ENCODE data around the gene RIMS1. TPM values are rescaled to one million over a fixed set of nuclear protein-coding genes. Genes with fewer than 3 reads are reported as not detected.

The RIMS1 gene
- total RNA-seq, 1 donor from 2014 or later = 5.2 TPM

DNA sequence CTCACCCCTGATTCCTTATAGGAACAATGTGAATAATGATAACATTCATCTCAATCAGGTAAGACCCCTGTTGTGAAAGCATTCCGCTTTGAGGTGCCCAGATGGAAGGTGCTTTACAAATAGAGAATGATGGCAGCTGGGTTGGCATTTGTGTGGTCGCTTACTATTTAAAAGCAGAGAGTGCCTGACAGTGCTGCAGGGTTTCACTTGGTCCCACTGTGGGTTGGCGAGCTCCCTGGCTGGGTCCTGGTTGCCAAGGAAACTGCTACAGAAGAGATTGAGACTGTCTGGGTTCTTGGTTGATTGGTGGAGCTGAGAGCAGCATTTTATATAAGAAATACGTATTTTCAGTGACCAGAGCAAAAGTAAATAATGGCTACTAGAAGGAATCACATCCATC lies 528.3 kb downstream of the RIMS1 start:
- no peaks in the 10 kb centered on the region for H3K36me3 ChIP-seq
- TF ChIP-seq, protein P1, sequence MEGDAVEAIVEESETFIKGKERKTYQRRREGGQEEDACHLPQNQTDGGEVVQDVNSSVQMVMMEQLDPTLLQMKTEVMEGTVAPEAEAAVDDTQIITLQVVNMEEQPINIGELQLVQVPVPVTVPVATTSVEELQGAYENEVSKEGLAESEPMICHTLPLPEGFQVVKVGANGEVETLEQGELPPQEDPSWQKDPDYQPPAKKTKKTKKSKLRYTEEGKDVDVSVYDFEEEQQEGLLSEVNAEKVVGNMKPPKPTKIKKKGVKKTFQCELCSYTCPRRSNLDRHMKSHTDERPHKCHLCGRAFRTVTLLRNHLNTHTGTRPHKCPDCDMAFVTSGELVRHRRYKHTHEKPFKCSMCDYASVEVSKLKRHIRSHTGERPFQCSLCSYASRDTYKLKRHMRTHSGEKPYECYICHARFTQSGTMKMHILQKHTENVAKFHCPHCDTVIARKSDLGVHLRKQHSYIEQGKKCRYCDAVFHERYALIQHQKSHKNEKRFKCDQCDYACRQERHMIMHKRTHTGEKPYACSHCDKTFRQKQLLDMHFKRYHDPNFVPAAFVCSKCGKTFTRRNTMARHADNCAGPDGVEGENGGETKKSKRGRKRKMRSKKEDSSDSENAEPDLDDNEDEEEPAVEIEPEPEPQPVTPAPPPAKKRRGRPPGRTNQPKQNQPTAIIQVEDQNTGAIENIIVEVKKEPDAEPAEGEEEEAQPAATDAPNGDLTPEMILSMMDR (IDR thresholded peaks at IDR 0.05) = no peak
- no peak for TF ChIP-seq POLR2AphosphoS5 (IDR thresholded peaks at IDR 0.05; ENCODE audit: insufficient read depth in 1 of 2, low read depth in 1 of 2)
- TF ChIP-seq POLR2A (IDR thresholded peaks at IDR 0.05) = no peak
- H3K9me3 ChIP-seq = no peaks in the 10 kb centered on the region
- H3K27me3 ChIP-seq = no peaks in the 10 kb centered on the region
- no peak overlapping the region for H3K4me3 ChIP-seq
- no peak overlapping the region for H3K27ac ChIP-seq
- intact Hi-C loops (cut with DNase I) = loop anchor here (10.0 kb wide), 1 partner anchor 770 kb away; no protein-coding TSS in a partner anchor
- H3K4me1 ChIP-seq = no peaks in the 10 kb centered on the region
- DNase-seq (ENCODE audit: extremely low spot score in 2 of 2) = no peak

DNA sequence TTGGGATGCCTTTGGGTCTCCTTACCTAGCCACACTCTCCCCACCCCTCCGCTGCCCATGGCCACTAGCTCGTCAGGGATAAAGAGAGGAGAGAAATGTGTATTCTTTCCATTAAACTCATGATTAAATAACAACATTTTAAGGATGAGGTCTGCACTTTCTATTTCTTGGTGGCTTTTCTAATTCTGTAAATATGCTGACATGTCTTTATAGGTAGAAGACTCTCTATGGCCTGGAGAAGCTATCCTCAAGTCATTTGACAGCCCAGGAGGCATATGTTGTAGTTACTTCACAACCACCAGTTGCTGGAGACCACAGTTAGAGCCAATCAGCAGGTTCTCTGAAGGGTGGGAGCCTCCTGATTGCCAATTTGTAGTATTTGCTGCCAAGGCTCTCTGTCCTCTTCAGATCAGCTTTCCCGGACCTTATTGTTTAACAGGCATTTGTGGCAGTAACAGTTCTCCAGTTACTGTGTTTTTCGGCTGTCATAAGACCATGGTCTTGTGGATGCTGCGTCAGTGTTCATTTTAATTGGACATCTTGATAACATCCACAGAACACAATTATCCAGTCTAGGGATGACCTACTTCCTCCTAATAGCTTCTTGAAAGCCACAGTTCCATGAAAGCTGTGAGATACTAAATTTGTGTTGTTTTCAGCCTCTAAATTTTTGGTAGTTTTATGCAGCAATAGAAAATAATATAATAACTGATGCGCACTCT lies 530.6 kb downstream of the RIMS1 start:
- TF ChIP-seq POLR2A (IDR thresholded peaks at IDR 0.05) (no peak), POLR2AphosphoS5 (IDR thresholded peaks at IDR 0.05; ENCODE audit: insufficient read depth in 1 of 2, low read depth in 1 of 2) (no peak)
- TF ChIP-seq, protein P1 (IDR thresholded peaks at IDR 0.05) = no peak
- intact Hi-C loops (cut with DNase I) = loop anchor here (10.0 kb wide), 1 partner anchor 768 kb away; no protein-coding TSS in a partner anchor
- no peak overlapping the region for H3K27ac ChIP-seq
- no peaks in the 10 kb centered on the region for H3K36me3 ChIP-seq
- no peak overlapping the region for H3K4me3 ChIP-seq
- no peaks in the 10 kb centered on the region for H3K9me3 ChIP-seq
- no peaks in the 10 kb centered on the region for H3K4me1 ChIP-seq
- H3K27me3 ChIP-seq = no peaks in the 10 kb centered on the region
- no peak for DNase-seq (ENCODE audit: extremely low spot score in 2 of 2)

DNA sequence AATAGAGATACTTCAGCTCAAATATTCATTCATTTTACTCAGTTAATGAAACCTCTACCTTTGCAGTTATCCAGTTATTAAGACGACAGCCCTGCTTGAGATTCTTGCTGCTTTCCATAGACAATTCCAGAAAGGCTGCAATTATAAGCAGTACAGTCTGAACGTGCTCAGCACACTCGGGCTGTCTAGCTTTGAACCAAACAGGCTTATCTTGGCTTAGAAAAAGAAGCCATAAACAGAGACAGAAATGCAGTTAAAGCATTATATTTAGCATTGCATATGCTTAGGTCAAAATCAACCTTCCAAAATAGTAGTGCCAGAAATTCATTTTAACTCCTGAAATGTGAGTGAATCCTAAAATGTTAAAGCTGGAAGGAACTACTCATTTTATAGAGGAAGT lies 531.4 kb downstream of the RIMS1 start:
- no peak overlapping the region for H3K27ac ChIP-seq
- DNase-seq (ENCODE audit: extremely low spot score in 2 of 2) = no peak
- H3K36me3 ChIP-seq = no peaks in the 10 kb centered on the region
- H3K4me3 ChIP-seq = no peak overlapping the region
- H3K4me1 ChIP-seq = no peaks in the 10 kb centered on the region
- no peaks in the 10 kb centered on the region for H3K9me3 ChIP-seq
- intact Hi-C loops (cut with DNase I) = loop anchor here (10.0 kb wide), 1 partner anchor 767 kb away; no protein-coding TSS in a partner anchor
- TF ChIP-seq POLR2AphosphoS5 (IDR thresholded peaks at IDR 0.05; ENCODE audit: insufficient read depth in 1 of 2, low read depth in 1 of 2) = no peak
- TF ChIP-seq POLR2A (IDR thresholded peaks at IDR 0.05) = no peak
- TF ChIP-seq, protein P1 (IDR thresholded peaks at IDR 0.05) = no peak
- no peaks in the 10 kb centered on the region for H3K27me3 ChIP-seq

DNA sequence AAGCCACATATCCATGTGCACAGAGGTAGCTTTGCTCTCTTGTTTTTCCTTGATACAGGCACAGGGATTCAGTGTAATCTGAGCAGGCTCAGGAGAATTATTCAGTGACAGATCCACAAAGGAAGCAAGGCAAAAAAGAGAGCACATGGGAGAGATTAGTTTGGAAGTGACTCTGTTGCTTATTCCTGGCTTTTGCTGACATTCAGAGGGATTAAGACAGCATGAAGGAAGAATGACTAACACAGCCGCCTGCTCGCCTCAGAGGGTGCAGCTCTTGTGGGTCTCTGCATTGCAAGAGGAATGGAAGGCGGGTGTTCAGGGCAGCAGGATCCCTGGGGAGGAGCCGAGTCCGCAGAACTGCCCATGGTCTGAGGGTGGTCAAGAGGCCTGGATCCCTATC lies 532.1 kb downstream of the RIMS1 start:
- Histone ChIP-seq H3K4me1 (no peaks in the 10 kb centered on the region), H3K4me3 (no peak overlapping the region), H3K36me3 (no peaks in the 10 kb centered on the region), H3K9me3 (no peaks in the 10 kb centered on the region), H3K27me3 (no peaks in the 10 kb centered on the region), H3K27ac (no peak overlapping the region)
- intact Hi-C loops (cut with DNase I) = loop anchor here (10.0 kb wide), 1 partner anchor 766 kb away; no protein-coding TSS in a partner anchor
- TF ChIP-seq POLR2A (IDR thresholded peaks at IDR 0.05) (no peak), POLR2AphosphoS5 (IDR thresholded peaks at IDR 0.05; ENCODE audit: insufficient read depth in 1 of 2, low read depth in 1 of 2) (no peak)
- TF ChIP-seq, protein P1 (IDR thresholded peaks at IDR 0.05) = no peak
- DNase-seq (ENCODE audit: extremely low spot score in 2 of 2) = no peak

DNA sequence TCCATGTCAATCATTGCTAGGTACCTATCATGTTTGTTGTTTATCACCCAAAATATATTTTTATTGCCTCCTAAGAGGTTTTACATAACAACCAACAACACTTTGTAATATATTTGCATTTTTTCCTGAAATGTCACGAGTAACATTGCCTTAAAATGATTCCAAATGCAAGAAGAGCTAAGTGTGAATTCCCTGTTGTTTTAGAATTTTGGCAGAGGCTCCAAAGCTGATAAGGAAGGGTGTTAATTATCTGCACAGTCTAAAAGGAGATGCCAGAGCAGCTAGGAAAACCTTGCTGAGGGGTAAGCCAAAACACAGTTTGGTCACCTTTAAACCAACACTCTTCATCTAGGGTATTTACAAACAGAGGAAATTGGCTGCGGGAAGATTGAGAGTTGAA lies 533.6 kb downstream of the RIMS1 start:
- no peak overlapping the region for H3K4me3 ChIP-seq
- TF ChIP-seq, protein P1 (IDR thresholded peaks at IDR 0.05) = no peak
- TF ChIP-seq POLR2AphosphoS5 (IDR thresholded peaks at IDR 0.05; ENCODE audit: insufficient read depth in 1 of 2, low read depth in 1 of 2) = no peak
- no peak for TF ChIP-seq POLR2A (IDR thresholded peaks at IDR 0.05)
- intact Hi-C loops (cut with DNase I) = loop anchor here (10.0 kb wide), 1 partner anchor 765 kb away; no protein-coding TSS in a partner anchor
- no peaks in the 10 kb centered on the region for H3K4me1 ChIP-seq
- no peaks in the 10 kb centered on the region for H3K27me3 ChIP-seq
- no peaks in the 10 kb centered on the region for H3K36me3 ChIP-seq
- DNase-seq (ENCODE audit: extremely low spot score in 2 of 2) = no peak
- no peak overlapping the region for H3K27ac ChIP-seq
- no peaks in the 10 kb centered on the region for H3K9me3 ChIP-seq
